GM21825 (cell line): Measurements from ENCODE around the gene CLCN4.

Experiments
- ATAC-seq: cut with Tn5 transposase; IDR thresholded peaks from one replicate; pipeline ENCODE4 v1.9.1; 2021; ENCODE audit warnings: mild to moderate bottlenecking, moderate library complexity; ENCODE audit not compliant: unreplicated experiment

The CLCN4 gene

GRCh38 chrX:10235851-10236250, 79.1 kb downstream of the CLCN4 start:
- ATAC-seq = no peak

- no peak for ATAC-seq
These were observed 80.5 kb downstream of the CLCN4 start for GRCh38 chrX:10237241-10237640.

GRCh38 chrX:10239611-10240064, 82.9 kb downstream of the CLCN4 start:
- ATAC-seq = no peak

- no peak for ATAC-seq
These were observed 84.1 kb downstream of the CLCN4 start for GRCh38 chrX:10240918-10241317.

- no peak for ATAC-seq
These were observed 85.3 kb downstream of the CLCN4 start for GRCh38 chrX:10242026-10242425.

GRCh38 chrX:10243106-10243505, 86.3 kb downstream of the CLCN4 start:
- ATAC-seq = no peak

- no peak for ATAC-seq
These were observed 88.3 kb downstream of the CLCN4 start for GRCh38 chrX:10244915-10245622.

GRCh38 chrX:10245886-10246285, 89.1 kb downstream of the CLCN4 start:
- no peak for ATAC-seq

- ATAC-seq = no peak
These were observed 89.5 kb downstream of the CLCN4 start for GRCh38 chrX:10246297-10246696.

GRCh38 chrX:10246846-10247245, 90.1 kb downstream of the CLCN4 start:
- ATAC-seq = no peak

GRCh38 chrX:10254739-10255138, 98.0 kb downstream of the CLCN4 start:
- ATAC-seq = no peak

GRCh38 chrX:10259716-10260115, 102.9 kb downstream of the CLCN4 start:
- no peak for ATAC-seq

GRCh38 chrX:10265775-10266174, 109.0 kb downstream of the CLCN4 start:
- no peak for ATAC-seq

GRCh38 chrX:10278716-10279115, 121.9 kb downstream of the CLCN4 start:
- no peak for ATAC-seq

- no peak for ATAC-seq
These were observed 123.3 kb downstream of the CLCN4 start for GRCh38 chrX:10280071-10280470.

GRCh38 chrX:10282490-10282889, 125.7 kb downstream of the CLCN4 start:
- no peak for ATAC-seq

GRCh38 chrX:10286195-10286594, 129.4 kb downstream of the CLCN4 start:
- ATAC-seq = no peak
